Uterus (tissue), 2 donors: ENCODE results near the gene GC.

Experiments used
- CTCF ChIP-seq, 4 experiments: fragments of 200-600 bp in 2 of 4; fragments of 450-650 bp in 2 of 4; sonication (generic) in 2 of 4; IDR thresholded peaks; one replicate each; pipeline ENCODE4 v1.5.1; 2016 to 2019; ENCODE audit warnings: antibody characterized with exemption in 4 of 4, mild to moderate bottlenecking in 2 of 4, moderate library complexity in 1 of 4
- POLR2A ChIP-seq, 2 donors: fragments of 450-650 bp; IDR thresholded peaks; one replicate each; pipeline ENCODE4 v1.6.1; 2016; ENCODE audit warnings: antibody characterized with exemption in 2 of 2, mild to moderate bottlenecking in 1 of 2, moderate library complexity in 1 of 2

GRCh38 chr4:71785959-71786358 is 2.1 kb upstream of the GC start:
- TF ChIP-seq CTCF (IDR thresholded peaks at IDR 0.05) (no peak), POLR2A (IDR thresholded peaks at IDR 0.05) (no peak)
